GM15510 (cell line): ENCODE data around the gene RAB3GAP2.

Source experiments
- POLR2A ChIP-seq: IDR thresholded peaks from 3 replicates; pipeline ENCODE4 v1.6.1; 2011; ENCODE audit warnings: borderline replicate concordance; ENCODE audit not compliant: insufficient read length; ENCODE audit errors: extremely low read depth

The RAB3GAP2 gene

DNA sequence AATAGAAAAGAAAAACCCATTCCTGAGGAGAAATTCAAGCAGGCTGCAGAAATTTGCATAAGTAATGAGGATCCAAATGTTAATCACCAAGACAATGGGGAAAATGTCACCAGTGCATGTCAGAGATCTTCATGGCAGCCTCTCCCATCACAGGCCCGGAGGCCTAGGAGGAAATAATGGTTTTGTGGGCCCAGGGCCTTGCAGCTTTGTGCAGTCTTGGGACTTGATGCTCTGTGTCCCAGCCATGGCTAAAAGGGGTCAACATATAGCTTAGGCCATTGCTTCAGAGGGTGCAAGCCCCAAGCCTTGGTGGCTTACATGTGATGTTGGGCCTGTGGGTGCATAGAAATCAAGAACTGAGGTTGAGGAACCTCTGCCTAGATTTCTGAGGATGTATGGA, 22.7 kb downstream of the RAB3GAP2 start:
- no peak for TF ChIP-seq POLR2A

- TF ChIP-seq POLR2A: no peak
Measured at GRCh38 chr1:220243947-220244346, 28.3 kb downstream of the RAB3GAP2 start.

DNA sequence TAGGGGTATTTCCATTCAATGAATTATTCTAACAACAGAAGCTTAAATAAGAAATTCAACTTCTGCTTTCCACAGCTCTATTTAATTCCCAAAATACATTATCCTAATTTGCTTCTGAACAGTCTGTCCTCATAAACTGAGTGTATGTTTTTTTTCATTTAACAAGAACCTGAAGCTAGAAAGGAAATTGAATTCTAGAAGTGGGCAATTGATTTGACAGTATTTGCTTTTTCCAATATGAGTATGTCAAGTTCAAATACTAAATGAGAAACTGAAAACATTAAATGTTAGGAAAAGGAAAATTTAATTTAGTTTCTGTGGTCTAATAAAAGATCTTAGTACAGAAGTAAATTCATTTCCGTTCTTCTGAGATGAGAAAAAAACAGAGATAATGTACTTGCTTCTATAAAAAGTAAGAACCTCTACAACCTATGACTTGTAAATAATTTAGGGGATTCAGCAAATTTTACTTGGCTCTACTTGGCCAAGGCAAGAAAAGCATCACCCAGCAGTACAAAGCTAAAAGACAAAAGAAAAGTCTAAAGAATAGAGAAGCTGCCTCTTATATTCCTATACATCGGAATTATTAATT, 31.1 kb downstream of the RAB3GAP2 start:
- no peak for TF ChIP-seq POLR2A

DNA sequence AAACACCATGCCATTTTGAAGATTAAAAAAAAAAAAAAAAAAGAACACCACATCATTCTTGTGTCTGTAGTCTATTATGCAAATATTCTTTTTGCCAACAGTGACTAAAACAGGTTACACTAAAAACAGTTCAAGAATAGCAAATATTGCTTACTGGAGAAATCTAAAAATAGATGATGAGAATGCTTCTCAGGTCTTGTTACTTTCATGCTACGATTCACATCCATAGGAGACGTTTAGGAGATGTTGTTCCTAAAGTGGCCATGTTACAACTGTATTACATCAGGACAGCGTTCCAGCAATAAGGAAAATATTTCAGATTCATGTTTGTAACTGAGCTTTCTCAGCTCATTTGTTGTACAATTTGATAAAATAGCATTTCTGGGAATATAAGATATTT, 32.3 kb downstream of the RAB3GAP2 start:
- TF ChIP-seq POLR2A: no peak

DNA sequence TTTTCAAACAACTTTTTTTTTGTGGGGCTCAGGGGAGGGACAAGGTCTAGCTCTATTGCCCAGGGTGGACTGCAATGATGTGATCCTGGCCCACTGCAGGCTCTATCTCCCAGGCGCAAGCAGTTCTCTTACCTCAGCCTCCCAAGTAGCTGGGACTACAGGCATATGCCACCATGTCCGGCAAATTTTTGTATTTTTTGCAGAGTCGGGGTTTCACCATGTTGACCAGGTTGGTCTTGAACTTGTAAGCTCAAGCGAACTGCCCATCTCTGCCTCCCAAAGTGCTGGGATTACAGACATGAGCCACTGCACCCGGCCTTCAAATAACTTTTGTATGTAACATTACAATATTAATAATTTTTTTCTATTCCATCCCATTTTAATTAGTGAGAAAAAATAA, 33.0 kb downstream of the RAB3GAP2 start:
- no peak for TF ChIP-seq POLR2A

DNA sequence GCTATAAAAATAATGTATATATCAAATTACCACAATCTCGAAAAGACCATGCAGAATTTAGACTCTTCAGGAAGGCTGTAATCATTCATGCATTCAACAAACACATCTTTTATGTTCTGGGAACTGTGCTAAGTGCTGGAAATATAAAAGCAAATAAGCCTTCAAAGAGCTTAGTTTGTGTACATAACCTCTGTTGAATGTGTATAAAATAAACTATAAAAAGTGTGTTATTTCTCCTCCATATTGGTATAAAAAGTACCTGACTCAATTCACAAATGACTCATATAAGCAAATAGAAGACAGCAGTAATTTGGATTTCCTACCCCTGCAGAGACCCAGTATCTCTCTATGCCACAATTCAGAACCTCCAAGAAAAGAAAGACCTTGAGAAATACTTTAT, 36.8 kb downstream of the RAB3GAP2 start:
- TF ChIP-seq POLR2A: no peak

- no peak for TF ChIP-seq POLR2A
Measured at GRCh38 chr1:220233927-220234326, 38.3 kb downstream of the RAB3GAP2 start.

GRCh38 chr1:220229771-220230170, 42.5 kb downstream of the RAB3GAP2 start:
- TF ChIP-seq POLR2A: no peak

DNA sequence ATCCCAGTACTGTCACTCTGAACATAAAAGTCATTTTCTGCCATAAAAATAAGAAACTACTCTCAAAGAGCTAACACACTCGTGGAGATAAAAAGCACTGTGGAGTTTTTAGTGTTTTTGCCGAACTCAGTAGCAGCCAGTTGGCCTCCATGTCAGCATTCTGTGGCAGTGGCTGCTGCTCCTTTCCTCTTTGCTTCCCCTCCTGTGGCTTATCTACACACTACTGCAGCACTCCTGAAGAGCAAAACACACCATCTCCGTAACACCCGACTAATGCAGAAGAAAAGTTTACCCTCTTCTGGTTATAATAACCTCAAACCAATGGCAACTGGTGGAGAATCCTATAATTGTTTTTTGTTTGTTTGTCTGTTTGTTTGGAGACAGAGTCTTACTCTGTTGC, 44.9 kb downstream of the RAB3GAP2 start:
- no peak for TF ChIP-seq POLR2A

DNA sequence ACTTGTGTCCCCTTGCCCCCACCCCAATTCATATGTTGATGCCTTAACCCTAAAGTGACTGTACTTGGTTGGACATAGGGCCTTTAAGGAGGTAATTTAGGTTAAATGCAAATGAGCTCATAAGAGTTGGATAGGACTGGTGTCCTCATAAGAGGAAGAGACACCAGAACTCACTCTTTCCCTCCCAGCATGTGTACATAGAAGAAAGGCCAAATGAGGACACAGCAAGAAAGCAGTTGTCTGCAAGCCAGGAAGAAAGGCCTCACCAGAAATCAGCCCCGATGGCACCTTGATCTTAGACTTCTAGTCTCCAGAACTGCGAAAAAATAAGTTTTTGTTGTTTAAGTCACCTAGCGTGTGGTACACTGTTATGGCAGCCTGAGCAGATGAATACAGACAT, 45.5 kb downstream of the RAB3GAP2 start:
- TF ChIP-seq POLR2A: no peak

GRCh38 chr1:220225957-220226356, 46.3 kb downstream of the RAB3GAP2 start:
- TF ChIP-seq POLR2A: no peak

DNA sequence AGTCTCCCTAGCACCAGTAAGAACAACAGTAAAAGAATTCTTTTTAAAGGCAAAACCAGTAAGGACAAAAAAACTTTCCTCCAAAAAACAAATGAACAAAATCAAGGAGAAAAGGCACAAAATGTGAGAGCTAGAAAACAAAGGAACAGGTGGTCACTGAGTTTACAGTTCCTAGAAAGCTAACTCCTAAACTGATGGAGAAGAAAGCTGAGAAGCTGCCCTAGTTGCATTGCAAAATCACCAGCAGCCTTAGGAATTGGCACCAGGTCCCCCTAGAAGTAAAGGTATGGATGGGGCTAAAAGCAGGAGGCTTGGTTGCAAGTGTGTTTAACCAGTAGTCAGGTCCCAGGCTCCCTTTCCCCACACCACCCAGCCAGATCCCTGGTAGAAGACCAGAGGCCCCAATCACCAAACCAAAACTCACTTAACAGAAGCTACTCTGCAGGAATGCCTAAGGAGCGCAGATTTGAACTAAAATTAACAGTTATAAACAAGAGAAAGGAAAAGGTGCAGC, 47.6 kb downstream of the RAB3GAP2 start:
- TF ChIP-seq POLR2A: no peak

- TF ChIP-seq POLR2A: no peak
Measured at GRCh38 chr1:220224033-220224432, 48.2 kb downstream of the RAB3GAP2 start.

- no peak for TF ChIP-seq POLR2A
Measured at GRCh38 chr1:220222939-220223338, 49.3 kb downstream of the RAB3GAP2 start.

DNA sequence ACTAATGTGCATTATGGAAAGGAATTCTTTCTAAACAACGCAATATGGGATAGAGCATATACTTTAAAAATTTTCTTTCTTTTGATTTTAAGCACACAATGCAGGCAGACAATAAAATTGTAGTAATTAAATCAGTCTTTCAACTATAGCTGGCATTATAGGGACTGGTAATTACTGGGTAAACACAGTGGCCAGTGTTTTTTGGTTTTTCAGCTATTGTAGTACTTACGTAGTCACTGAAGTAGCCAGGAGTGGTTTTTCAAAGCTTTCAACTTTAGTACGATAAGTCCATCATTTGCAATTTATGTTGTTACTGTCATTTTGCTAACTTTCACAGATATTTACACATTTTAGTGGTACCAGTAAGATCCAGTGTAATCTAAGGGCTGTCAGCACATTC, 50.6 kb downstream of the RAB3GAP2 start:
- no peak for TF ChIP-seq POLR2A

- TF ChIP-seq POLR2A: no peak
Measured at GRCh38 chr1:220221269-220221668, 51.0 kb downstream of the RAB3GAP2 start.

GRCh38 chr1:220219865-220220698, 52.2 kb downstream of the RAB3GAP2 start:
- TF ChIP-seq POLR2A: peak; percentile 61

DNA sequence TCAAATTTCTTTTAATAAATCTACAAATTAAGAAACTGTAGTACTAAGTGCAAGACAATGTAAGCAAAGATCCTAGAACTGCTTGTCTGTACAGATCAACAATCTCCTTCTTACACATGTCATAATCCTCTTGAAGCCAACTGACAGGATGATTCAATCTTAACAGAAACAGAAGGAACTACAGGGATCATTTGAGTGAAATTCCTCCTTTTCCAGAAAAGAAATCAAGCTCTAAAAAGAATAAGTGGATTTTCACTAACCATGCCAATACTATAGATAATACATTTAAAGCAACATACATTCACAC, 53.2 kb downstream of the RAB3GAP2 start:
- no peak for TF ChIP-seq POLR2A
